ENCODE data around the gene PTPRR.

Gene PTPRR

GRCh38 chr12:70640901-70641300 lies 279.6 kb downstream of the PTPRR start:
- DNase-seq (ENCODE audit: low read depth), result no peak

- DNase-seq (ENCODE audit: low read depth), result no peak
These were observed 281.0 kb downstream of the PTPRR start for GRCh38 chr12:70639535-70639934.

DNA sequence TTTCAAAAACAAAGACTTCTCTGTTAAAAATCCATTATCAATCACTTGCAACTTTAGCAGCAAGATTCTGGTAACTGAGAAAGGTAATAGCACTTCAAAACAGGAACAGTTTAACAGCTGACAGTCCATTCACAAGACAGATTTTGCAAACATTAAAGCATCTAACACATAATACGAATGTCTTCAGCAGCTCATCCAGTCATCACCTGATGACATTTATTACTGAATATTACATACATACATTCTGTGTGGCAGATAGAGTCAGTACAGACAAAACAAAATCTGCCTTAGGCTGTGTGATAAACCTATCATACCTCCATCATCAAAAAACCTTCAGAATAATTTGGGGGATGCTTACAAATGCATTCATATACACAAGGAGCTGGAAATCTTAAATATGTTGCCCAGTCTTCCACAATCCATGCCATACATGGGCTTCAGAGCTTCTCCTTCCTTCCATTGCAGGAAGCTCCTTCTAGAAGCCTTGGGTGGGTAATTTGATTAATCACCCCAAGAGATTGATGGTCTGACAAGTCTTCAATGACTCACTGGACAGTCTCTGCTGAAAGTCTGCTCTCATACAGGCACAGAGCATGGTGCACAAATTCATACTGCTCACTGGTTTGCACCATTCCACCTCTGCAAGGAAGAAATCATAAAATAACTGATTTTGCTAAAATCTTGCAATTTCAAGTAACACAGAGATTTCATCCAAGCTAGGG lies 281.7 kb downstream of the PTPRR start:
- no peak for DNase-seq (ENCODE audit: low read depth)

DNA sequence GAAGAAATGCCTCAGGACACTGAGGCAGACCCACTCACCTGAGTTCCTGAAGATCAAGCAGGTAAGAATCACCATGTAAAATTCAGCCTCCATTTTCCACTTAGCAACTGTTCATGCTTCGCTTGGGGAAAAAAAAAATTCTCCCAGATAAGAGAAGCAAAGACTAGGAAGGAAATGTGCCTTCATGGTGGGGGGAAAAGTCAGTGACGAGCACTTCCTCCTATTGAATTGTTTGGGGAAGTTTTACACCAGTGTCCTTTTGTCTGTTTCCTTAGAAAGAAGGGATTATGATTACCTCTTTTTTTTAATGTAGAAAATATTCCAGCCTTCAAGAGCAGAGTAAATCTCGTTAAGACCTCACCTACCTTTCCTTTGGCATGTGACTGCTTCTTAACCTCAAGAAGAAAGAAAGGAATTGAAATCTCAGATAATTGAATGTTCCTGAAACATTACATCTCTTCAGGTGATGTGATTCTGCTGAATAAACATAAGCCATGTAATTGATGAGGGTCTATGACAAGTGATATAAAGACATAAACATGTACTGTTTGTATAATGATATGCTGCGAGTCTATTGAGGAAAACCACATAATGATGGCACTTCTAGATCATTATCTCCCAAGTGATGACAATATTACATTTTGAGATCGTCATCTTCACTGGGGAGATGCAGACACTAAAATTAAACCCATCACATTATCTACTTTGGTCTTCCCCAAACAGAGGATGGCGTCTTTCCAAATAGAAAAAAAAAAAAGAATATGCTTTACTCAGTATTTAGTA lies 283.0 kb downstream of the PTPRR start, which contains the start of gene PTPRB:
TSS of gene PTPRB (minus strand) at position 127 of the 783 bp plus-strand sequence. CDS start at position 93, 34 bp downstream.
- no peak for DNase-seq (ENCODE audit: low read depth)

DNA sequence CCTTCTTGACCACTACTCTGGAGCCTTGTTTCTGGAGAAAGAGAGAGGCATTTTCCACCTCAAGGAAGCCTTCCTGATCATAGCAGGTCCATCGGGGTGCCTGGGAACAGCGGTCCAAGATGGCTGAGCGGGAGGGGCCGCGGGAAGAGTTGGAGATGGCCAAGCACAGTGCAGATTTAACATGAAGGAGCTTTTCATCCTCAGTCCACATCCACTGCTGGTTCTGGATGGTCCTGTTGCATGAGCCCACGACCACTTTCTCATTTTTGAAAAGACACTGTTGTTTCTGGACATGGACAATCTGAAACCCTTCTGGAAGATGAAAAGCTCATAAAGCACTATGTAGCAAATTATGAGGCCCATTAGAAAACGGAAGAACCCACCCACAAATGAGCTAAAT lies 284.8 kb downstream of the PTPRR start:
- no peak for DNase-seq (ENCODE audit: low read depth)

DNA sequence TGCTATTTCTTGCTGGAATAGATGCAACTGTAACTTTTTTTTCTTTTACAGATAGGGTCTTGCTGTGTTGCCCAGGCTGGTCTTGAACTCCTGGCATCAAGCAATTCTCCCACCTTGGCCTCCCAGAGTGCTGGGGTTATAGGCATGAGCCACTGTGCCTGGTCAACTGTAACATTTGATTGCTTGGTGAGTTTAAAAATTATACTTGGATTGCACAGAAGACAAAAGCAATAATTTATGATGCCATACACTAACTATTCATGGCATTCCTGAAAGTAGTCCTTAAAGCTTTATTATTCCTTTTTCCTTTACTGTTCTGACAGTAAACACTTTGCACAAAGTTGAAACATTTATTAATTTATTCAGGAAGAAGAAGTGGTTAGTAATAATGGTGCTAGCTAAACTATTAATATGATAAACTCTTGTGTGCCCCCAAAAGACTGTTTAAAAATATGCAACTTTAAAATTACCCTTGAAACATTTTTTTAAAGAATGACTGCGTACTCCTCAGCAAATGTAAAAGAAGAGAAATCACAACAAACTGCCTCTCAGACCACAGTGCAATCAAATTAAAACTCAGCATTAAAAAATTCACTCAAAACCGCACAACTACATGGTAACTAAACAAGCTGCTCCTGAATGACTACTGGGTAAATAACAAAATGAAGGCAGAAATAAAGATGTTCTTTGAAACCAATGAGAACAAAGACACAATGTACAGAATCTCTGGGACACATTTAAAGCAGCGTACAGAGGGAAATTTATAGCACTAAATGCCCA lies 291.6 kb downstream of the PTPRR start:
- no peak for DNase-seq (ENCODE audit: low read depth)

DNA sequence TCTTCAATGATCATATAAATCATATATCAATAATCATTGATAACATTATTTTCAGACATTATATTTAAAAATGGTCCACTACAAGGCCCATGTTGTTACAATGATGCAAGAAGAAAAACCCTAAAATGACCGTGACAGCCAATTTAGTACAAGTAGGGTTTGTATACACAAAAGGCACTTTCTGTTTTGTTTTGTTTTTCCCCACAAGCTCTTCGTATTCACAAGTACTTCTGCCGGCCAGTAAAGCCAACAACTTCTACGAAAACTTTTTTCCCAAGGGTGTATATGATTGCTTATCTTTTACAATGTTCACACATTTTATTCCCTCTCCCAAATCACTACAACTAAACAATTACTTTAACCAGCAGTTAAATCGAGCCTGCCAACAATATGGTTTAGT lies 292.9 kb downstream of the PTPRR start:
- DNase-seq (ENCODE audit: low read depth), result no peak

DNA sequence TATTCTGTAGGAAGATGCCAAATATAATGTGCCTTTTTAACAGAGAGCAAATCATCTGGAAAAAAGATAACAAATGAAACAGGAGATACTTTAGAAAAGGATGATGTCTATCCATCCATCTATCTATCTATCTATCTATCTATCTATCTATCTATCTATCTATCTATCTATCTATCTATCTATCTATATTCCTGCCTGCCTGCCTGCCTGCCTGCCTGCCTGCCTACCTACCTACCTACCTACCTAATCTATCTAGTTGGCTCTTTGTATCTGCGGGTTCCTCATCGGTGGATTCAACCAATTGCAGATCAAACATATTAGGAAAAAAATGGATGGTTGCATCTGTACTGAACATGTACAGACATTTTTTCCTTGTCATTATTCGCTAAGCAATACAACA lies 294.4 kb downstream of the PTPRR start:
- DNase-seq (ENCODE audit: low read depth), result no peak

DNA sequence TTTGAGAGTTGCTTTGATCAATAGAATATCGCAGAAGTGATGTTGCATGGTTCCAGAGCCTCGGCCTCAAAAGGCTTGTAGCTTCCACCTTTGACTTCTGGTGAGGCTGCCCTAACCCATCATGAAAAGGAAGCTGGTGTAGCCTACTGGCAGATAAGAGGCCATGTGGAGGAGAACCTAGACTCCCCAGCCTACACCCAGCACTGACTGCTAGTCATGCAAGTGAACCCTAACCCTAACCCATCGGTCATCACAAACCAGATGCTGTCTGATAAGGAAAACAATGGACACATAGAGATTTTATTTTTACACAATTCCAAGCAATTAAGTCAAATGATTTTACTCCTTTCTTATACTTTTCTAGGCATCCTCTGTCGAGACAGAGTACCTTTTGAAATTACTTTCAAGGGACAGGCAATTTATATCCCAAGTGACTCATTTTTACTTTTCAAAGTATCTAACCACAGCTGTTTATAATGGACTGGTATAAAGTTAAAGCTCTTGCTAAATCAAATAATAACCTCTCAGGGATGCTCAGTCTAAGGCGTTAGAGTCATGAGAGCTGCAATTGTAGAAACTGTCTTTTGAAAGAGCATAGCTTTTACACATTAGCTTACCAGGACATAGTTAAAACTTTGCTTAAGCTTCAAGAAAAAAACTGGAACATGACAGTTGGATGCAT lies 300.9 kb downstream of the PTPRR start:
- DNase-seq (ENCODE audit: low read depth), result no peak

GRCh38 chr12:70618371-70618770 lies 302.2 kb downstream of the PTPRR start:
- DNase-seq (ENCODE audit: low read depth), result no peak

DNA sequence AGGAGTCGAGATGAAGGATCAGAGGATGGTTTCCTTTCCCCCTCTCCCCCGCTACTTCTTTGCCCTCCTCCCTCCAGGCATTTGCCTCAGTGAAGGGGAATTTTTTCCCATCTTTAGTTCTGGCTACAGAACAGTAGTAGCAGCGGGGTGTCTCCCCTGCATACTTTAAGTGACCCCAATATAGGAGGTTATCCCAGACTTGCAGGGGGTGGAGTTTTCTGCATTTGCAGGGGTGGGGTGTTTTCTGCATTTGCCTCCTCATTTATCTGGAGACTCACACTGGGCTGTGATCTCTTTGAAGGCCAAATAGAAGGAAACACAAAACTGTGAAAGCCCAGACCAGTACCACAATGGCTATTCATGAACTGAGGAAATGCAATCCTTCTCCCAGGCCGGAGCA lies 303.1 kb downstream of the PTPRR start:
- no peak for DNase-seq (ENCODE audit: low read depth)

DNA sequence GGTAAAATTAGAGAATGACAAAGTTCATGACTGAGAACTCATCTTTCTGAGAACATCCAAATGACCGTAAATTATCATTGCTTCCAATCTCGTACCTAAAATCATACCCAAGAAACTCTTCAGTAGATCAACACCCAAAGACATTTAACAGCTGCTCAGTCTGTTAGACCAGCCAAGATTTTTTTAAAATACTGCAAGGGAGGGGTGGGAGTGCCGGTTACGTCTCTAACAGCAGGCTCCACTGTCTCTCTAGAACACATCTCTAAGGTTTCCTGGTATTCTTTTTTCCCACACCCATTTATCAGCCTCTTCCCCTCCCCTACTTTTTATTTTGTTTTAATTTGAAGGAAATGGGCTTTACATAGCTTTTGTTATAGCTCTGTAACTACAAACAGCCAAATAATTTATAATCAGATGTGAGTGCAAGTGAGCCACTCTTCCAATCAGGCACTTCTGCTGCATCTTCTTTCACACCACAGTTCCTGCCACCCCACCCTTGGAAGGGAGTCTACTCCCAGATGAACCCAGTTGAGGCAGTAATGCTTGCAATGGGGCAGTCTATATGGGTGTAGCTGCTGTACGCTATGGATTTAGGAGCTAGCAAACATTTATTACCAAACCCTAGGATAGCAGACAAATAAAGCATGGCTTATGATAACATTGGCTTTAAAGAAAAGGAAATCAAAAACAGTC lies 305.2 kb downstream of the PTPRR start:
- no peak for DNase-seq (ENCODE audit: low read depth)

DNA sequence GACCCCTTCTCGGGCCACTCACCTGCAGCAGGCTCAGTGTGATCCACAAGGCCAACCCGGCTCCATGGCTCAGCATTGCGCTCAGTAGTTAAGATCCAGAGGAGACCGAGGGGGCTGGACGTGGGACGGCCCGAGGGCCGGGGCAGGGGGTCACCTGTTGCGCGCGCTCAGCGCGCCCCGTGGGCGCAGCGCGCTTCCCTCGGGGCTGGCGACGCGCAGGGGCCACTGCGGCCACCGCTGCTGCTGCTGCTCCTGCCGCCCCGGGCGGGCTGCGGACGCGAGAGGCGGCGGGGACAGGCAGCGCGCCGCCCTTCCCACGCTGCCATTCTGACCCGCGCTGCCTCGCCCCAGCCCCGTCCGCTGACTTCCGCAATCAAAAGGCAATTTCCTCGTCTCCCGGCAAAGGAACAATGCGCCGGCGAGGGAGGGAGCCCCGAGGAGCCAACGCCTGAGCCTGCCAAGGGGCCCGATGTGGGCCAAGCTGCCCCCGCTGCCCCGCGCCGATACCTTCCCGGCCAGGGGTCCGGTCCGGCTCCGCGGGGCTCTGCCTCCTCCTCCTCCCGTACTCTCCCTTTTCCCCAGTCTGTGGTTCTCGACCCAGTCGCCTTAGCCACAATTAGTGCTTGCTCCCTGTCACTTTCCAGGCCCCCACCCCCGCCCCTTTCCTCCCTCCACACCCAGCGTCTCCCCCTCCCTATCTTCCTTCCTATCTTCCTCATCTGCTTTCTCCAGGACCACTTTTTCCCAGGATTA lies 310.6 kb downstream of the PTPRR start:
- no peak for DNase-seq (ENCODE audit: low read depth)

DNA sequence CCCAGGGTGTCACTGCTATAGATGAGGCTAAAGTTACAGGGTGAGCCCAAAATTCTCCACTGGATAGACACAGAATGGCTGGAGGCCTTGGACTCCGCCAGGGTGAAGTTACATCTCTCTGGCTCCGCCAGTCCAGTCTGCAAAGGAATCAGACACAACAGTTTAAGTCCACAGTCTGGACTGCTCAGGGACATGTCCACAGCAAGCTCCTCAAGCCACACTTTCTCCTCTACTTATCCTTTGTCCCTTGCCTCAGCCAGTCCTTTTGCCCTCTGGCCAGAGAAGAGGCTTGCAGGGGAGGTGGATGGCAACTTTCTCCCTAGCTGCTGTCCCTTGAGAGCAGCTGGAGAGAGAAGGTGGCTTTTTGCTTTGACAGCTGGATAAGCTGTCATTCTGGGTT lies 311.3 kb downstream of the PTPRR start:
- DNase-seq (ENCODE audit: low read depth), result no peak

DNA sequence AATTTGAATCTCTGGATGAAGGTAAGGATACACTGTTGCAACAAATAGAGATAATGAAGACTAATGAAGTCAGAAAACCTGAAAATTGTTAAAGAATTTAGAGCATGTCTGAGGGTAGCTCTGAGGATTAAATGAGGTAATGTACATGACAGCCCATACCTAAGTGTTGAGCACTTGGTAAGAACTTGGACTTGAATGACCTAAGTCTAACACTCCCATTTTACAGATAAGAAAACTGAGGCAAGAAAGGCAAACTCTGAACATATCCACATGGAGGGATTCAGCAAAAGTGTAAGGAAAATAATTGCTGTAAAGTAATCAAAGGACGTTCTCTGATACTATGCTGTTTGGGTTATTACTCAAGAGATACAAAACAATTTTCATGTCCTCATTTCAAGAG lies 312.4 kb downstream of the PTPRR start:
- no peak for DNase-seq (ENCODE audit: low read depth)

DNA sequence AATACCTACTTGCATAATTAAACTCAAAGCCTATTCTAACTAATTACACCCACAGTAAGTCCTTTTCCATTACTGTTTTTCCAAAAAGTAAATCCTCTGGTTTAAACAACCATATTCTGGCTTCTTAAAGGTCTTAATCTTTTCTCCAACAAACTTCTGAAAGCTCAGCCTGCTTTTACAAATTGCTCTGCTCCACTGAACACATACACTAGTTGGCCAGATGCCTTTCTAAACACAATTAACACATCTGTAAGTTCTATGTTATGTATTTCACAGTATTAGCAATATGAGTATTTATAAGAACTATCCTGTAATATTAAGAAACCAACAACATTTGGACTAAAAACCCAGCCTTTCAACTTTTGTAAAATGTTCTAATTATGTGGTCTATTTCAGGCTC lies 313.4 kb downstream of the PTPRR start:
- DNase-seq (ENCODE audit: low read depth), result no peak

- DNase-seq (ENCODE audit: low read depth), result no peak
These were observed 314.6 kb downstream of the PTPRR start for GRCh38 chr12:70605976-70606375.

- no peak for DNase-seq (ENCODE audit: low read depth)
These were observed 315.9 kb downstream of the PTPRR start for GRCh38 chr12:70604662-70605061.

GRCh38 chr12:70603044-70603443 lies 317.5 kb downstream of the PTPRR start:
- no peak for DNase-seq (ENCODE audit: low read depth)

DNA sequence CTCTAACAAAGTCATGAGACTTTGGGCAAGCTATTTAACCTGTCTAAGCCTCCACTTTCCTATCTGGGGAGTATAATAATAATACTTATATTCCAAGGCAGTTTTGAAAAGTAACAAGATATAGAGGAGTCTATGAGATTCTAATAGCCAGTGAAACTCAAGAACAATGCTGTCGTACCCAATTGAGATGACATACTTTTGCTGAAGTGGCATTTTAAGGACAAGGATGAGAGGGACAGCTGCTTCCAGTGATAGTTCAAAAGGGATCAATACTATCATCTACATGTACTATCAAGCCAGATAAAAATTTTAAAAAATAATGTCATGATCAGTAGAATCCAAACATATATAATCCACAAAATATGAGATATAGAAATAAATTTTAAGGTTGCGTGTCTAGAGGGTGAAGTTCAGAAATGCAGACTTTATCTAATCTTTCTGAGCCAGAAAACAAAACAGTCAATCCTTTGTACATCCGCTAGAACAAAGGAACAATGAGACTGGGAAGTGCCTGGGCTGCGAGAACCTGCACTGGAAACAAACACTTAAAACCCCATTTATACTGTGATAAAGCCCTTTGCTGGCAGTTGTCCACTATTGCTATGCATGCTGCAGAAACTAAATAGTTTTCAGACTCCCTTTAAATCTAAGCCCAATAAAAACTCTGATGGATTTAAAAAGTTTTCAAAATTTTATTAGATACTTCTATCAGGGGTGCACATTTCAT lies 321.9 kb downstream of the PTPRR start:
- DNase-seq (ENCODE audit: low read depth), result no peak
